Hematopoietic multipotent progenitor cell treated with erythropoietin and hydrocortisone succinate and interleukin-3 and kit ligand, for 6 days (in vitro differentiated cells): ENCODE measurements around the gene SUCLG1.
A peak's percentile ranks its signal among the peaks of the same experiment; 100 is the strongest.

Experiments
- DNase-seq: peaks from one replicate; pipeline ENCODE4 v3.0.0-alpha.2; 2015

SUCLG1 gene

GRCh38 chr2:84460670-84461069, 1.6 kb upstream of the SUCLG1 start:
- DNase-seq = no peak

- peak; percentile 30 for DNase-seq
These were observed 907 bp upstream of the SUCLG1 start for GRCh38 chr2:84459944-84460429.

DNA sequence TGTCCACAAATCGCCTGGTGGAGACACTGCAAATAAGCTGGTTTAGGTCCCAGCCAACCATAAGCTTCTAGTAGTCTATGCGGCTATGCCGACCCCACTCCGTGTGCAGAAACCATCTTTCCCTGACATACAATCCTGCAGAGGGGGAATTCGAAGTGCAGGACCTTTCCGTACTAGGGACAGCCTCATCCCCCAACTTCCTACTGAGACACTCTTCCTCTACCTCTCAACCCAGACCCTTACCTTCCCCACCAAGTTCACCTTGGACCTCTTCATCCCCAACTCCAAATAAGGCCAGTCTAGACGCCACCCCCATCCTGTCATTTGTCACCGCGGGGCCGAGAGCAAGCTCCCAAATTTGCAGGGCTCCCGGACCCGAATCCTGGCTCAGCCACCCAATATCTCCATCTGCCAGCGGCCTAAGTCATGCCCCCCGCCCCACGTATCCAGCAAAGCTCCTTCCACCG, 496 bp downstream of the SUCLG1 start:
- peak; percentile 27 for DNase-seq

GRCh38 chr2:84457686-84458085, 1.4 kb downstream of the SUCLG1 start:
- DNase-seq = no peak

GRCh38 chr2:84456156-84456555, 2.9 kb downstream of the SUCLG1 start:
- DNase-seq = no peak

DNA sequence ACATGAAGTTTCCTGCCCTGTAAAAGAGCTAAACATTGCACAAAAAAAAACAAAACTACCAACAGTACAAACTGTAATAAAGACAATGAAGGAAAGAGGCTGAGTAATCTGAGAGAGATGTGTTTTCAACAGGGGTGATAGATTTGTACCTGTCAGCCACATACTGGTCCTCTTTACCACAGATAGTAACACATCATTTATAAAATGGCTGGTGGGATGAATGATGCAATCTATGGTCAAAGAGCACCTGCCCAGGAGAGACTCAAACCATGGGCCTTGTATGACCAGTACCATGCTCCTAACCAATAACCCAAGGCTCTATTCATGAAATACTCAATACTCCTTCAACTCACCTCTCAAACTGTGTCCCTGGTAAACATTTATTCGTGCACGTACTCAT, 4.5 kb downstream of the SUCLG1 start:
- no peak for DNase-seq

DNA sequence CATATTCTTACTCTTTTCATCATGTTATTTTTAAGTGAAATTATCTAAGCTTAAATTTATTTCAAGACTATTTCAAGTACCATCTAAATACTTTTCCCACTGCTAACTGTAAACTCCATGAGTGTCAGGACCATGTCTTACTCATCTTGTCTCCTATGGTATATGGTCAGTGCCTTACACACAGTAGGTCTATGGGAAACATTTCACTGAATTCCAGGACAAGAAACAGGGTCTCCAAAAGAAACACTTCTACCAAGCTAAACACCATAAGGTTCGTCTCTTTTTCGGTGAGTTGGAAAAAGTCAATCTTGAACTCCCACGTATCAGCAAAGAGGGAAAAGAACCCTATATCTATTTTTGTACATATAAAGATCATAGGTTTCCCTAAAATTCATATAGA, 6.5 kb downstream of the SUCLG1 start:
- no peak for DNase-seq

GRCh38 chr2:84451579-84451978, 7.5 kb downstream of the SUCLG1 start:
- no peak for DNase-seq

DNA sequence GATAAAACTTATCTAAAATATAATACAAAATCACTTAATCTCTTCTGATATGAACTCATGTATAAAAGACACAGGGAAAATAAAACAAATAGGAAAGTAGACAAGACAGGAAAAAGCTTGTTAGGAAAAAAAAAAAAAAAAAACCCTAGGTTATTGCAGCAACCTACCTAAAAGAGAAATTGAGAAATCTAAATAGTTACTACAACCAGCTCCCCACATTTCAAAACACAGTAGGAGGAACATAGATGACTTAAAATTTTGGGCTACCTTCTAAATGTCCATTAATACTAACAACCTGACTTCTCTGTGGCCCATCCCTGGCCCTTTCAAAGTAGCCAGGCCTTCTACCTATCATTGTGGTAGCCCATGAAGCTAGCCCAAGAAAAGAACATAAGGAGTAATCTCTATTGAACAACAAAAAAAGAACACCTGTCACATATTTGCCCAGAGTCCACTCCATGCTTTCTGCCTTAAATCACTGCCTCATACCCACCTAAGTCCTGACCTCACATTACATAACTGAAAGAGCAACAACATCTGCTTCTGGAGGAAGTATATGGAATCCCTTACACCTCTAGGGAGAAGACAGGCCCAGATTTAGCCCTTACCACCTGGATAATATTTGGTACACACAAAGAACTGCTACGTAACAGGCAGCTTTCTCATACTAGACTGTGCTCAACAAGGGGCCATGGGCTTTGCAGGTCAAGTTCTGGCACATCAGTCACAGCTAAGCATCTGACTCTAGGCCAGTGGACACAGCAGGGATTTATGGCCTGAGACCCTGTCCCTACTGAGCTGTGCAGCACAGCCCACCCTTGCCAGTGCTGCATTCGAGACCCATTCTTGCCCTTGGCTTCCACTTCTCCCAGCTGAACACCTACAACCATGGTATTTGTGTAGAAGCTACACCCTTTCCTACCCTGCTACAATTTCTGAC, 8.5 kb downstream of the SUCLG1 start:
- no peak for DNase-seq

DNA sequence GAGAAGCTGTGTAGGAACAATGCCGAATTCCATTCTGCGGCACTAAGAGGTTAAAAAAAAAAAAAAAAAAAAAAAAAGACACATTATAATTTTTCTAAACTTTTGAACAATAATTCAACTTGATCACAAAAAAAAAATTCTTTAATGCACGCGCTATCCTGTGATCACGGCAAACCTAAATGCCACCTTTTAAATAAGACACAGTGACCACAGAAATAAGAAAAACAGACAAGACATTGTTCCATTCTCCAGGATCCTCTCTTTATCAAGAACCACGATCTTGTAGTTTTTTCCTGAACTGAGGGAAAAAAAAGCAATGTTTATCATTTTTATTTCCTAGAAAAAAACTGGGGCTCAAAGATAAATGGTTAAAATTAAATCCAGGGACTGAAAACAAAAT, 9.4 kb downstream of the SUCLG1 start:
- no peak for DNase-seq

DNA sequence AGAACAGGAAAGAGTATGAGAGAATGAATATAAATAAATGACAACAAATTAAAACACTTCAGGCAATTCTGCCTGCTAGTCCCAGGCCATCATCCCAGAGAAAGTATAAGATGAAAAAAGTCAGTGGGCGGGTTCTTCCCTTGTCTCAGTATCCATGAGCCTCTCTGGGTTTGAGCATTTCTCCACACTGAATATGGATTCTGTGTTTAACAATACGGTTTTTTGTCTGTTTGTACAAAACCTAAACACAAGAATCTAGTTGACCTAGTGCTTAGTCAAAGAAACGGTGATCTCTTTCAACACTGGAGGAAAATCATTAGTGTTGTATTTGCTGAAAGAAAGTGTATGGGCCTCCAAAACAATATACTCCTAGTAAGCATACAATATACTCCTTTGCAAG, 10.0 kb downstream of the SUCLG1 start:
- no peak for DNase-seq

GRCh38 chr2:84443477-84443876, 15.6 kb downstream of the SUCLG1 start:
- DNase-seq = no peak

DNA sequence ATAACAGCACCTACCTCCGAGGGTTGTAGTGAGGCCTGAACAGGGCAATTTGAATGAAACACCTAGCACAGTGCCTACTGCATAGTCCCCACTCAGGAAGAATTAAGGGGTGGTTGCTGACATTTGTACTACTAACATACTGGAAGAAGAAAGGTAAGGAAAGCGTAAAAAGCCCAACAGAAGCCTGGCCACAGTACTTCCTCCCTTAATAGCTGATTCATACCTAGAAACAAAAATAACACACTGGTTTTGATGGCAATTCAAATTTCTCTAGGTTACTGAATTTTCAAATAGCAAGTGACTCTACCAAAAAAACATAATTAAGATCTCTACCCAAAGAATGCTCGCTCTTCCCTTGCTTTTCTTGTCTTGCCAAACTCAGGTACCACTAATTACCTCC, 16.2 kb downstream of the SUCLG1 start:
- no peak for DNase-seq

DNA sequence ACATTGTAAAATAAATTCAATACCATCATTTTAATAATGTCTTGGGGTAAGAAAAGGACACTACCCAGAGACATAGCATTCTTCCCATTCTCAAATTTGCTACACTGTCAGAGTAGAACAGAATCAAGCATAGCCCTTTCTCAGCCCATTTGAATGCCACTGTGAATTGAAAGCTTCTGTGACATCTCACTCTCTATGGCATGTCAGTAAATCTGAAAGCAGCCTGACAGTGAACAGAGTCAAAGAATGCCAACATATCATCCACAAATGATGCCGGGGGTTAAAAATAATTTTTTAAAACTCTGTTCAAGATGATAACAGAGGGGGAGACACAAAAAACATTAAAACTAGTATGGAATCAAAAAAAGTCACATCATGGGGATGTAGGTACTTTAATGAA, 17.6 kb downstream of the SUCLG1 start:
- no peak for DNase-seq

- no peak for DNase-seq
These were observed 18.0 kb downstream of the SUCLG1 start for GRCh38 chr2:84441036-84441435.

- DNase-seq = no peak
These were observed 23.6 kb downstream of the SUCLG1 start for GRCh38 chr2:84435345-84436025.

GRCh38 chr2:84429328-84429727, 29.8 kb downstream of the SUCLG1 start:
- no peak for DNase-seq

GRCh38 chr2:84427235-84428138, 31.6 kb downstream of the SUCLG1 start:
- DNase-seq = peak; percentile 28

DNA sequence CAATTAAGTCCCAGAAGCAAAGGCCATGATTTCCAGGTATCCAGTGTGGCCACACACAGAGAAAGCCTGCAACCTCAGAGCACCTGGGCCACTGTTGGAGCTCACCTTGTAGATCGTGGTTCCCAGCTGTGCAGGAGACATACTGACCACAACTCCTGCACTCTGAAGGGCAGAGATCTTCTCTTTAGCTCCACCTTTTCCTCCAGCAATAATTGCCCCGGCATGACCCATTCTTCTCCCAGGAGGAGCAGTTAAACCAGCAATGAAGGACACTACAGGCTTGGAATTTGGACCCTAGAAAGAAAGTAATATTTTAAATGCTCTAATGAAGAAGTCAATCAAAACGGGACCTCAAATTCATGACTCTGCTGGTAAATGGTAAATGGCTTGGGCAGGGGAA, 33.8 kb downstream of the SUCLG1 start:
- DNase-seq = no peak

DNA sequence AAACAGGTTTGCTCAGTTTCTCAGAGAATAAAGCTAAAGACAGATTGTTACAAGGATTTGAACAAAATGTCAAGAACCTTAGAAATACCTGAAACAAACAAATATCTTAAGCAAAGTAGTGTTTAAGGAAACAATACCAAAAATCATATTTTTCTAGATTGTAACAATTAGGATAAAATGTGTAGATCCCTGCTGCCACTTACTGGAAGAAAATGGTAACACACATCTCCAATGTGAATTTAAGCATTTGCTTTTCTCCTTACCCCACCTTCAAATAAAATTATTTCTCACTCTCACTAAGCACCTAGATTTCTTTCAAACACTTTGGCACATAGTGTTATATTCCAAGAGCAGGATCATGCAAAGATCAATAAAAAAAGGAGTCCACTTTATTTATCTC, 34.9 kb downstream of the SUCLG1 start:
- peak; percentile 41 for DNase-seq

DNA sequence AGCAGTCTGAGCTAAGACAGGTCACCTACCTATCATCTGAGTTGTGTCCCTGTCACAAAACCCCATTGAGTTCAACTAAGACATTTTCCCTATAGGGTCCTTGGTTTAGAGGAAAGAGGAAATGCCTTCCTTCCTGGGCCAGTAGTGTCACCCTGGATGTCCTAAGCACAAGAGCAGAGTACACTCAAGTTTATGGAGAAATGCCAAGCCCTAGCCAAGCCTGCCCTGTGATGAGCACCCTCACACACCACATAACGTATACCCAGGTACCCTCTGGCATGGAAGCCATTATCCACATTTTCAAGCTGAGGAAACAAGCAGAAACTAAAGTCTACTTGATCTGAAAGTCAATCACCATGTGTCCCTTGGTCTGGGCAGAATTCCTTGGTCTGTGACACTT, 37.3 kb downstream of the SUCLG1 start:
- DNase-seq = no peak

DNA sequence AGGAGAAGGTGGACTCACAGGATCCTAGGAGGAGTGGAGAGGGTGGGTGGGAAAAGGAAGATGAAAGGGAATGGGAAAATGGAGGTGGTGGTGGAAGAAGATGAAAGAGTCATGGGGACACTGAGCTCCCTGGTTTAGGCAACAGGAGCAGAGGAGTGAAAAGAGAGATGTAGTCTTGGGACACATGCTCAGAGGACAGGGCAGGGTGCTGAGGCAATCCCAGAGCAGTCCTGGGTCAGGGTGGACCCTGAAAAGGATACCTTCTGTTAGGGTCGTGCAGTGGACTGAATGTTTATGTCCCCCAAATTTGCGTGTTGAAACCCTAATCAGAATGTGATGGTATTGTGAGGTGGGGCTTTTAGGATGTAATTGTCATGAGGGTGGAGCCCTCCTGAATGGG, 37.9 kb downstream of the SUCLG1 start:
- no peak for DNase-seq
